Transverse colon (tissue), 4 donors: ENCODE results near the gene ZNF597. TPM values are rescaled to one million over a fixed set of nuclear protein-coding genes. Genes with fewer than 3 reads are reported as not detected.

Experiments
- DNase-seq: peaks from one replicate; pipeline ENCODE4 v3.0.0-alpha.2; 2019
- H3K27ac ChIP-seq, 4 donors: fragments of 200-600 bp; sonication (generic); 2 replicates each; pipeline ENCODE4 v1.5.1; 2016 to 2018; ENCODE audit warnings: inconsistent platforms in 4 of 4
- H3K27me3 ChIP-seq: fragments of 200-600 bp; sonication (generic); 2 replicates; pipeline ENCODE4 v1.5.1; 2017; ENCODE audit warnings: inconsistent platforms
- H3K36me3 ChIP-seq, 4 donors: fragments of 200-600 bp; sonication (generic); 2 replicates each; pipeline ENCODE4 v1.5.1; 2017 to 2019; ENCODE audit warnings: inconsistent platforms in 4 of 4
- H3K4me1 ChIP-seq, 4 donors: fragments of 200-600 bp; sonication (generic); 2 replicates each; pipeline ENCODE4 v1.5.1; 2017 to 2020; ENCODE audit warnings: inconsistent platforms in 4 of 4
- H3K4me3 ChIP-seq, 4 donors: fragments of 200-600 bp; sonication (generic); 1 replicate in 1 of 4; 2 replicates in 3 of 4; pipeline versions ENCODE4 v1.5.1 to v1.6.1; 2017 to 2019; ENCODE audit warnings: inconsistent platforms in 4 of 4
- H3K9me3 ChIP-seq, 2 donors: fragments of 200-600 bp; sonication (generic); 2 replicates each; pipeline ENCODE4 v1.5.1; 2017 to 2019; ENCODE audit warnings: inconsistent platforms in 2 of 2
- CTCF ChIP-seq, 5 experiments: fragments of 200-600 bp in 3 of 5; fragments of 450-650 bp in 2 of 5; sonication (generic) in 3 of 5; IDR thresholded peaks; 1 replicate in 2 of 5; 2 replicates in 3 of 5; pipeline ENCODE4 v1.5.1; 2016 to 2017; ENCODE audit warnings: antibody characterized with exemption in 5 of 5, inconsistent platforms in 3 of 5, mild to moderate bottlenecking in 2 of 5, moderate library complexity in 1 of 5
- EP300 ChIP-seq: sonication (generic); formaldehyde crosslinking; IDR thresholded peaks from one replicate; pipeline ENCODE4 v1.6.1; 2017; ENCODE audit warnings: antibody characterized with exemption, low read depth
- POLR2A ChIP-seq: fragments of 450-650 bp; IDR thresholded peaks from one replicate; pipeline ENCODE4 v1.6.1; 2016; ENCODE audit warnings: antibody characterized with exemption, mild to moderate bottlenecking, moderate library complexity
- POLR2AphosphoS5 ChIP-seq, 3 donors: sonication (generic); formaldehyde crosslinking; IDR thresholded peaks; one replicate each; pipeline ENCODE4 v1.6.1; 2016; ENCODE audit warnings: antibody characterized with exemption in 3 of 3
- WGBS, 2 donors: methylation state at CpG; one replicate each; pipeline ENCODE4 v1.1.5; 2018; ENCODE audit warnings: low coverage in 1 of 2; 5-methylcytosine and 5-hydroxymethylcytosine counted together
- in situ Hi-C, 4 donors: fragments of 200-750 bp; cut with MboI; loops; one replicate each; pipeline versions ENCODE4 v1.15.0 to v1.15.1; 2017; ENCODE audit warnings: low sequenced_read_pairs in 3 of 4, low pct_ligation_motif_present in 1 of 4, low pct_unique_long_range_greater_than_20kb in 1 of 4
- intact Hi-C: fragments of 100-400 bp; cut with DNase I; formaldehyde crosslinking; loops from one replicate; pipeline ENCODE4 v1.15.1; 2023; ENCODE audit warnings: low total_unique reads
- total RNA-seq, 4 donors: library from RNA; depleted of rRNA; stranded (reverse); fragments of >200 nt; gene quantifications; one replicate each; pipeline ENCODE4 v1.1.0, GENCODE V29; 2016

ZNF597 gene
- total RNA-seq, 4 donors from 2014 or later = 0.37 to 2.4 (median 0.91) TPM

- in situ Hi-C loops (no loop called here), intact Hi-C loops (no loop called here)
- peaks cover 8 to 43% (median 15%) of the 10 kb centered on the region in 4 donors for H3K4me1 ChIP-seq
- H3K36me3 ChIP-seq = no peaks in the 10 kb centered on the region
- H3K27ac ChIP-seq = no peak overlapping the region
- H3K27me3 ChIP-seq = no peaks in the 10 kb centered on the region
- no peaks in the 10 kb centered on the region for H3K9me3 ChIP-seq
- 84 to 87% methylated on average over 4 of the region's 4 CpGs for WGBS, 2 donors
- no peak for DNase-seq
- no peak overlapping the region for H3K4me3 ChIP-seq
- TF ChIP-seq EP300 (no peak), POLR2A (no peak), POLR2AphosphoS5 (IDR thresholded peaks at IDR 0.05) (no peak), CTCF (IDR thresholded peaks at IDR 0.05) (no peak)
Observed at GRCh38 chr16:3467921-3468320, 24.6 kb upstream of the ZNF597 start.

GRCh38 chr16:3467182-3467581, 23.9 kb upstream of the ZNF597 start:
- TF ChIP-seq POLR2A (no peak), EP300 (no peak), CTCF (IDR thresholded peaks at IDR 0.05) (no peak), POLR2AphosphoS5 (IDR thresholded peaks at IDR 0.05) (no peak)
- Histone ChIP-seq H3K36me3 (no peaks in the 10 kb centered on the region), H3K9me3 (no peaks in the 10 kb centered on the region), H3K4me3 (no peak overlapping the region), H3K4me1 (peaks cover 8 to 50% (median 15%) of the 10 kb centered on the region in 4 donors), H3K27me3 (no peaks in the 10 kb centered on the region), H3K27ac (no peak overlapping the region)
- no peak for DNase-seq
- 92% methylated on average over 8 of the region's 8 CpGs; no CpG with 5 or more reads in 1 of the 2 donors for WGBS, 2 donors
- intact Hi-C loops (no loop called here), in situ Hi-C loops (no loop called here)

- no peak for DNase-seq
- WGBS, 2 donors = 73 to 85% methylated on average over 4 to 21 of the region's 21 CpGs
- no peak overlapping the region for H3K4me3 ChIP-seq
- H3K36me3 ChIP-seq = no peaks in the 10 kb centered on the region
- H3K27me3 ChIP-seq = no peaks in the 10 kb centered on the region
- H3K9me3 ChIP-seq = no peaks in the 10 kb centered on the region
- peaks cover 13 to 62% (median 22%) of the 10 kb centered on the region in 4 donors for H3K4me1 ChIP-seq
- intact Hi-C loops (no loop called here), in situ Hi-C loops (no loop called here)
- H3K27ac ChIP-seq = no peak overlapping the region
- TF ChIP-seq CTCF (IDR thresholded peaks at IDR 0.05) = no peak
- TF ChIP-seq POLR2A = no peak
- TF ChIP-seq POLR2AphosphoS5 (IDR thresholded peaks at IDR 0.05) = no peak
- TF ChIP-seq EP300 = no peak
Observed at GRCh38 chr16:3465911-3466584, 22.7 kb upstream of the ZNF597 start.

- Histone ChIP-seq H3K27me3 (no peaks in the 10 kb centered on the region), H3K9me3 (no peaks in the 10 kb centered on the region), H3K4me3 (no peak overlapping the region), H3K36me3 (no peaks in the 10 kb centered on the region), H3K27ac (no peak overlapping the region), H3K4me1 (peaks cover 20 to 69% (median 29%) of the 10 kb centered on the region in 4 donors)
- TF ChIP-seq POLR2AphosphoS5 (IDR thresholded peaks at IDR 0.05) (no peak), EP300 (no peak), CTCF (IDR thresholded peaks at IDR 0.05) (no peak), POLR2A (no peak)
- in situ Hi-C loops = no loop called here
- DNase-seq = no peak
- WGBS, 2 donors = 94 to 100% methylated on average over 4 to 12 of the region's 12 CpGs
- intact Hi-C loops = no loop called here
Observed at GRCh38 chr16:3465301-3465700, 22.0 kb upstream of the ZNF597 start.
